Mesodermal cell (in vitro differentiated cells): ENCODE measurements around the gene KLK13.

Source experiments
- H3K27ac ChIP-seq: 2 replicates; pipeline ENCODE4 v1.7.0; 2013; ENCODE audit warnings: mild to moderate bottlenecking, low read depth, low read length, moderate library complexity; ENCODE audit not compliant: severe bottlenecking
- H3K36me3 ChIP-seq: 2 replicates; pipeline ENCODE4 v1.7.1; 2013; ENCODE audit warnings: mild to moderate bottlenecking, low read length, moderate library complexity; ENCODE audit not compliant: control insufficient read depth, insufficient read depth
- H3K4me1 ChIP-seq: one replicate; pipeline ENCODE4 v1.7.1; 2013; ENCODE audit warnings: mild to moderate bottlenecking, low read length; ENCODE audit not compliant: insufficient read depth, control insufficient read depth, poor library complexity, severe bottlenecking
- H3K4me3 ChIP-seq: 2 replicates; pipeline ENCODE4 v1.7.0; 2013; ENCODE audit warnings: low read length, control low read depth, mild to moderate bottlenecking; ENCODE audit not compliant: insufficient read depth, poor library complexity, severe bottlenecking; ENCODE audit errors: extremely low read depth
- H3K9me3 ChIP-seq: 2 replicates; pipeline ENCODE4 v1.7.1; 2013; ENCODE audit warnings: mild to moderate bottlenecking, low read length, moderate library complexity; ENCODE audit not compliant: control insufficient read depth
- WGBS, 2 experiments: methylation state at CpG; one replicate each; pipeline ENCODE4 v1.1.5; 2013; ENCODE audit warnings: missing lambda C conversion rate in 2 of 2; ENCODE audit not compliant: insufficient coverage in 2 of 2; 5-methylcytosine and 5-hydroxymethylcytosine counted together

Gene KLK13

DNA sequence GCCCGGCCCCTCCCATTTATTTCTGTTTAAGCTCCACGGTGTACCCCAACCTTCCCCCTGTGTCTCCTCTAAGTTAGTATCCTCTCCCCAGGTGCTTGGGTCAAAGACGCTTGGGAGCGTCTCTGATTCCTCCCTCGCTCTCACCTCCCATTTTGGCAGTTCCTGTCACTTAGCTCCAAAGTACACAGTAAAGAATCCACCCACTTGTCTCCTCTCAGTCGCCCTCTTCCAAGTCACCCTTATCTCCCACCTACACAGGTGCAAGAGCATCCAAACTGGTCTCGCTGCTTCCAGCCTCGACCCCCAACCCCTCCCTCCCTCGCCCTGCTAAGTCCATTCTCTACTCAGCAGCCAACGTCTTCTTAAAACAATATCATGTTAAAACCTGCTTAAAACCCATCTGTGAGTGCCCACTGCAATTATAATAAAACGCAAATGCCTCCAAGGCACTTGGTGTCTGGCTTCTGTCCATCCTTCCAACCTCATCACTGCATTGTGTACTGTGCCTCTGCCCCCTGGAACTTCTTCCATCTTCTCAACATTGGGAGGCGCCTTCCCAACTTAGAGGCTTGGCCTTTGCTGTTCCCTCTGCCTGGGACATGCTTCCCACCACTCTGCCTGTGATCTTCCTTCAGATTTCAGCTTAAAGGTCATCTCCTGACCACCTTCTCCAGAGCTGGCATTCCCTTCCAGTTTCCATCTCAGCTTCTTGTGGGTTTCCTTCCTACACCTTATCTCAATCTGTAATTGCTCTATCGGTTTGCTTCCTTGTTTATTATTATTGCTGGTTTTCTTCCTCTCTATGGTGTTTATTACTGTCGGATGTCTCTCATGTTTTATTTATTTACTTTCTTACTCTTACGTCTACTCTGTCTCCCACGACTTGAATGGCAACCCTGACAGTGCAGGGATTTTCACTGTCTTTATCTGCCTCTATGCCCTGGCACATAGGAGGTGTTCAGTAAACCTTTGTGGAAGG, 27.3 kb upstream of the KLK13 start:
- 72 to 74% methylated on average over 10 to 12 of the region's 16 CpGs for WGBS, 2 experiments
- Histone ChIP-seq H3K4me1 (no peaks in the 10 kb centered on the region), H3K4me3 (no peak overlapping the region), H3K9me3 (no peaks in the 10 kb centered on the region), H3K27ac (no peak overlapping the region), H3K36me3 (no peaks in the 10 kb centered on the region)

DNA sequence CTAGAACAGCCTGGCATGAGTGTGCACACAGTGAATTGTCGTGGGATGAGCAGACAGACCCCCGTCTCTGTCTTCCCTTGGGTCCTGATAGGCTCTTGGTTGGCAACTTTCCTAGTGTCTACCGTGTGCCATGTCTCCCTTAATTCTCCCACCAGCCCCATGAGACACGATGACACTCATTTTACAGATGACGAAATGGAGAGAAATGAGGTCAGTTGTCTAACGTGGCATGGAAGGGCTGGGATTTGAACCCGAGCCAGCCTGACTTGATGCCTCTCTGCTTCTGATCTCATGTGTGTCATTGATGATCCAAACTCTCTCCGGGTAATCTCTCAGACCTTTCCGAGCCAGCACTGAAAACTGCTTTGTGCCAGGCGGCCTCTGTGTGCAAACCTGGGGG, 26.2 kb upstream of the KLK13 start:
- no peaks in the 10 kb centered on the region for H3K36me3 ChIP-seq
- no peak overlapping the region for H3K4me3 ChIP-seq
- H3K9me3 ChIP-seq: no peaks in the 10 kb centered on the region
- no peak overlapping the region for H3K27ac ChIP-seq
- WGBS, 2 experiments: 92% methylated on average over 9 to 10 of the region's 10 CpGs
- no peaks in the 10 kb centered on the region for H3K4me1 ChIP-seq

DNA sequence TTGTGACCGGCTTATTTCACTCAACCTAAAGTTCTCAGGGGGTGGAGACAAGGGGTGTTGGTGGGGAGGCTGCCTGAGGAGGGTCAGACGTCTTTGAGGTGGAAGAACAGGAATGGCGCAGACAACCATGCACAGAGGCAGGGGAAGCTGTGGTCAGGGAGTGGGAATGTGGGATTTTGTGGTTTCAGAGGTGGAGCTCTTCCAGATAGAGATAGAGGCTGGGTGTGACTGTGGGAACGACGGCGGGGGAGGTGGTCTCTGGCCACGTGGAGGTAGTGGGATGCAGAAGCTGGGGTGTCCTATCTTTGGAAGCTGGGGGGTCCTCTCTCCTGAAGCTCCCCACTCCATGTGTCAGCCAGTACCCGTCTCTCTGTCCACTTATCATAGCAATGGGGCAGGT, 25.6 kb upstream of the KLK13 start:
- no peak overlapping the region for H3K27ac ChIP-seq
- no peaks in the 10 kb centered on the region for H3K4me1 ChIP-seq
- H3K9me3 ChIP-seq: no peaks in the 10 kb centered on the region
- H3K36me3 ChIP-seq: no peaks in the 10 kb centered on the region
- no peak overlapping the region for H3K4me3 ChIP-seq
- WGBS, 2 experiments: 83 to 84% methylated on average over 3 to 6 of the region's 8 CpGs

DNA sequence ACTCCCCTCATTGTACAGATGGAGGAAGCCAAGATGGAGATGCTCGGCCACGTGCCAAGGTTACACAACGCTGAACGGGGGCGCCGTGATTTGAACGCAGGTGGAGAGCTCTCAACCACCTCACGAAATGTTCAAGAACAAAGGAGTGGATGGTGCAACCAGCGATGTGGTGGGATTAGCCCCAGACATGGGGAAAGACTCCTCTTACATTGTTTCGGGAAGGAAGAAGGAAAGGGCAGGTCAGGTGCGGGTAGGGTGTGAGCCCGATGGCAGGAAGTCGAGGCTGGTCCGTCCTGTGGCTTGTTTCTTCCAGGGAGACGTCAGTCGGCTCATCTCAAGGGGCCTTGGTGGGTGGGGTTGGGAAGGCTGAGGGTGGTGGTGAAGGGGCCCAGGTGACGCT, 24.9 kb upstream of the KLK13 start:
- Histone ChIP-seq H3K4me3 (no peak overlapping the region), H3K36me3 (no peaks in the 10 kb centered on the region), H3K9me3 (no peaks in the 10 kb centered on the region), H3K27ac (no peak overlapping the region), H3K4me1 (no peaks in the 10 kb centered on the region)
- WGBS, 2 experiments: 94 to 95% methylated on average over 13 of the region's 17 CpGs

DNA sequence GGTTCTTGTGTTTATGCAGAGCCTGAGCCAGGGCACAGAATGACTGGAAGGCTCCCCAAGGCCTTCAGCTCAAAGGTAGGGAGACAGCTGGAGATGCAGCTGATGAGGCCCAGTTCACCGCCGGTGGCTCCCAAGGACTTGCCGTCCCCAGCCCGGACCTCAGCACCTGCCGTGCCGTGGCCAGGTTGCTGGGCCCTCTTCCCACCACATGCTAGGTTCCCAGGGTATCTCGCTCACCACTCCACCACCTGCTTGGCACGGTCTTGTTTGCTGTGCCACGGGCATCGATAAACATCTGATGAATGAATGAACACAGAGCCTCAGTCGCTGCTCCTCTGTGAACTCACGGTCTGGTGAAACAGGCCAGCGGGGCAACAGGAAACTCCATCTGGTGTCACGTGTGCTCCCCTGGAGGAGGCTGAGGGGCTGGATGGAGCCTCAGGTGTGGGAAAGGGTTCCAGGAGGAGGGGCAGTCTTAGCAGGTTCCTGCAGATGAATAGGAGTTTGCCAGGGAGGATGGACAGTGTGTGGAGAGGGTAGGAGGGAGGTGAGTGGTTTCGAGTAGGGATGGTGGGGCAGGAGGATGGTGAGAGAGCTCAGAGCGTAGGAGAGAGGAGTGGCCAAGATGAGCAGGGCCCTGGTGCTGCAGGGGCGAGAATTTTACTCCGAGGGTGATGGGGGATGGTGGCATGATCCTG, 21.4 kb upstream of the KLK13 start:
- Histone ChIP-seq H3K9me3 (no peaks in the 10 kb centered on the region), H3K36me3 (no peaks in the 10 kb centered on the region), H3K4me1 (no peaks in the 10 kb centered on the region), H3K27ac (no peak overlapping the region), H3K4me3 (no peak overlapping the region)
- WGBS, 2 experiments: 82 to 84% methylated on average over 18 of the region's 18 CpGs

DNA sequence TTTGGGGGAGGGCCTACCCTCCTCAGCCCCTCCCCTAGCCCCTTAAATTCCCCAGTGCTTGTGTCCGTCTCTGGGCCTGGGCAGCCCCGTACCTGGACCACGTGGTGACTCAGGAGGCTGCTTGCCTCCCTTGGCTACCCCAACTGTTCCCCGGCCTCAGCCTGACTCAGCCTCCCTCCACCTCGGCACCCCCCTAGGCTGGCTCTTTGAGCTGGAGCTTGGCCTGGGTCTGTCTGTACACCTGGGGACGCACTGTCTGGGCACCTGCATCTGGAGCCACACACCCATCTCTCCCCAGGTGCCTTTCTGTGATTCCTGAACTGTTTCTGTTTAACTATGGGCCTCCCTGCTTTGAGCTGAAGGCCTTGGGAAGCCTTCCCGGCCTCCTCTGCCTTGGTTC, 19.6 kb upstream of the KLK13 start:
- Histone ChIP-seq H3K9me3 (no peaks in the 10 kb centered on the region), H3K4me1 (no peaks in the 10 kb centered on the region), H3K36me3 (no peaks in the 10 kb centered on the region), H3K27ac (no peak overlapping the region), H3K4me3 (no peak overlapping the region)
- 89 to 93% methylated on average over 6 of the region's 7 CpGs for WGBS, 2 experiments

DNA sequence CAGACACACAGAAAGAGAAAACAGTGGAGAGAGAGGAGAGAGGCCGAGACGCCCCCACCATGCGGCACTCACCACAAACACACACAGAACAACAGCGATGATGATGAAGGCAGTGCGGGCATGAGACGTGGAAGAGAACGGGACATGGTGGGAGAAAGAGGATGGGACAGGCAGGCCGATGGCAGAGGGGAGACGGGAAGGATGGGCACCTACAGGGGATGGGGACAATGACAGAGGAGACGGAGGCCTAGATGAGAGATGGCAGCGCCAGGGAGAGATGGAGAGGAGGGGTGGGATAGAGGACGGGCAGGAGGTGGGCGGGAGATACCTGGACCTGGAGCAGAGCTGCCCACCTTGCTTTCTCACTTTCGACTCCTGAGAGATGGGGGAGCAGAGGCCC, 18.9 kb upstream of the KLK13 start:
- no peaks in the 10 kb centered on the region for H3K36me3 ChIP-seq
- no peaks in the 10 kb centered on the region for H3K9me3 ChIP-seq
- H3K27ac ChIP-seq: no peak overlapping the region
- WGBS, 2 experiments: 88 to 89% methylated on average over 7 to 9 of the region's 14 CpGs
- no peaks in the 10 kb centered on the region for H3K4me1 ChIP-seq
- no peak overlapping the region for H3K4me3 ChIP-seq

DNA sequence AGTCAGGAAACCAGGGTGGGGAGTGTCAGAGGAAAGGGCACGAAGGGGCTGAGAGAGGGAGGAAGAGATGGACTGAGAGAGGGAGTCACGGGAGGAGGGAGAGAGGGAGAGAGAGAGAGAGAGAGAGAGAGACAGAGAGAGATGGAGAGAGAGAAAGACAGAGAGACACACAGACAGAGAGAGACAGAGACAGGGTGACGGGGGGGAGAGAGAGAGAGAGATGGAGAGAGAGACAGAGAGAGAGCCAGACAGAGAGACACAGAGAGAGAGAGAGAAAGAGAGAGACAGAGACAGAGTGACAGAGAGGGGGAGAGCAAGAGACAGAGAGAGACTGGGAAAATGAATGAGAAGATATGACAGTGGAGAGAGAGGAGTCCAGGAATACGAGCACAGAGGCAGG, 18.3 kb upstream of the KLK13 start:
- Histone ChIP-seq H3K9me3 (no peaks in the 10 kb centered on the region), H3K27ac (no peak overlapping the region), H3K36me3 (no peaks in the 10 kb centered on the region), H3K4me1 (no peaks in the 10 kb centered on the region), H3K4me3 (no peak overlapping the region)
- 71 to 72% methylated on average over 4 of the region's 4 CpGs for WGBS, 2 experiments

DNA sequence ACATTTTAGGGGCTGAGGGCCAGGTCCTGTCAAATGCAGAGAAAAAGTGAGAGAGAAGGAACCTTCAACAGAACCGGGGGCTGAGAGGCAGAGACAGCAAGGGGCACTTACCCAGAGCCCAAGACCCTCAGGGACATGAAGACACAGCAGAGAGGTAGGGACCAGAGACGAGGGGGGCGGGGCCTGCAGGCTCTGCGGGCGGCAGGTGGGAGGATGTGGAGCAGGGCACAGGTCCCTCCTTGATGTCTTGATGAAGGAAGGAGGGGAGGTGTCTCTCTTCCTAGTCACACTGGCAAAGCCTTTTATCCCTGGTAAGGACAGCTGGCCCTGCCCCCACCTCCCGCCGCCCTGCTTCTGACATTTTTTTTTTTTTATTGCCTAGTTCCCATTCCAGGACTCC, 17.7 kb upstream of the KLK13 start, which contains the start of gene KLK14:
KLK14 (minus strand) TSS at position 277 of the 400 bp plus-strand sequence; CDS start at position 4, 273 bp downstream.
- WGBS, 2 experiments: 41 to 66% methylated on average over 3 to 6 of the region's 7 CpGs
- H3K36me3 ChIP-seq: no peaks in the 10 kb centered on the region
- no peak within 1 kb of the TSS for H3K4me3 ChIP-seq
- H3K9me3 ChIP-seq: no peaks in the 10 kb centered on the region
- no peaks in the 10 kb centered on the region for H3K4me1 ChIP-seq
- no peak within 1 kb of the TSS for H3K27ac ChIP-seq

DNA sequence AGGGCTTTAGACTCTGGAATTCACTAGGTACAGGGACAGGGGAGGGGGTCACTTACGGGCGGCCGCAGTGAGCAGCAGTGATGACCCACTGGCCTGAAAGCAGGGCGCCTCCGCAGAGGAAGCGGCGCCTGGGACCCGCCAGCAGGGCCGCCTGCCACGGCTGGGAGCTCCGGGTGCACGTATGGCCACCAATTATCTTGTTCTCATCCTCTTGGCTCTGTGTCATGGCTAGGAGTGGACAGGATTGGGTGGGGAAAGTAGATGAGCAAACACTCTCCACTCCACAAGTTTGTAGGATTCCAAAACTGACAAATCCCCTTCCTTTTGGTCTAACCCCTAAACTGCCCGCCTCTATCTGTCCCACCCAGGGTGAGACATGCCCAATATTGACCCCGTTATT, 16.6 kb upstream of the KLK13 start:
- WGBS, 2 experiments: 84 to 98% methylated on average over 8 to 13 of the region's 14 CpGs
- no peak overlapping the region for H3K27ac ChIP-seq

More for the DNA sequence above, 16.6 kb upstream of the KLK13 start:
- Histone ChIP-seq H3K4me1 (no peaks in the 10 kb centered on the region), H3K36me3 (no peaks in the 10 kb centered on the region), H3K4me3 (no peak overlapping the region), H3K9me3 (no peaks in the 10 kb centered on the region)
